OCI-LY7 (cell line): ENCODE measurements around the gene COL8A1.

ENCODE experiments used
- EZH2phosphoT487 ChIP-seq: fragments of 200-600 bp; sonication (generic); IDR thresholded peaks from 2 replicates; pipeline ENCODE4 v1.6.1; 2018; ENCODE audit warnings: low read depth, borderline replicate concordance, mild to moderate bottlenecking, mixed run types, antibody characterized with exemption, low read length, moderate library complexity, mixed read lengths
- TF ChIP-seq, protein P1 (sequence below): fragments of 200-600 bp; sonication (generic); conservative IDR thresholded peaks from 2 replicates; pipeline ENCODE4 v1.5.1; 2014; ENCODE audit warnings: mild to moderate bottlenecking, antibody characterized with exemption, low read length, moderate library complexity, mixed read lengths

DNA sequence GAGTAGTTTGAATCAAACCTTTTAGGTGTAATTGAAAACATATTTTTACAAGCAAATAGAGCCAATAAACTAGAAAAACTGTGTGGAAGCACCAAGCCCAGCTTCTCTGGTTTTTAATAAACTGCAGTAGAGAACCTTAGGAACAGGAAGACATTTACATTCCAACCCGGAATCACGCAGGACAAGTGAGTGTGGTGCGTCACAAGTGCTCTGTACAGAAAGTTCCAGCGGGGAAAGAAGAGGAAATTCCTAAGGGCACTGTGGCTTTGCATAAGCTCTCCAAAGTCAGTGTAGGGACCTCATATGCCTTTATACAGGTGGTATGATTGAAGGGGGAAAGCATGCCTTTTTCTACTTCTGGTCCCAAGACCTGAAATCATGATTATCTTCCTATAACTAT, 21.6 kb downstream of the COL8A1 start:
- TF ChIP-seq, protein P1, sequence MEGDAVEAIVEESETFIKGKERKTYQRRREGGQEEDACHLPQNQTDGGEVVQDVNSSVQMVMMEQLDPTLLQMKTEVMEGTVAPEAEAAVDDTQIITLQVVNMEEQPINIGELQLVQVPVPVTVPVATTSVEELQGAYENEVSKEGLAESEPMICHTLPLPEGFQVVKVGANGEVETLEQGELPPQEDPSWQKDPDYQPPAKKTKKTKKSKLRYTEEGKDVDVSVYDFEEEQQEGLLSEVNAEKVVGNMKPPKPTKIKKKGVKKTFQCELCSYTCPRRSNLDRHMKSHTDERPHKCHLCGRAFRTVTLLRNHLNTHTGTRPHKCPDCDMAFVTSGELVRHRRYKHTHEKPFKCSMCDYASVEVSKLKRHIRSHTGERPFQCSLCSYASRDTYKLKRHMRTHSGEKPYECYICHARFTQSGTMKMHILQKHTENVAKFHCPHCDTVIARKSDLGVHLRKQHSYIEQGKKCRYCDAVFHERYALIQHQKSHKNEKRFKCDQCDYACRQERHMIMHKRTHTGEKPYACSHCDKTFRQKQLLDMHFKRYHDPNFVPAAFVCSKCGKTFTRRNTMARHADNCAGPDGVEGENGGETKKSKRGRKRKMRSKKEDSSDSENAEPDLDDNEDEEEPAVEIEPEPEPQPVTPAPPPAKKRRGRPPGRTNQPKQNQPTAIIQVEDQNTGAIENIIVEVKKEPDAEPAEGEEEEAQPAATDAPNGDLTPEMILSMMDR: no peak
- TF ChIP-seq EZH2phosphoT487: no peak
